Fibroblast of pulmonary artery (primary cell): Measurements from ENCODE around the gene CISD3.

Experiments
- DNase-seq: peaks from one replicate; pipeline ENCODE4 v3.0.0-alpha.2; 2010; ENCODE audit warnings: low read depth
- H3K4me3 ChIP-seq: replicated peaks from 2 replicates; pipeline ENCODE4 v1.5.1; 2011; ENCODE audit warnings: low read depth, mild to moderate bottlenecking, control low read depth, low read length, moderate library complexity
- CTCF ChIP-seq: IDR thresholded peaks from 2 replicates; pipeline ENCODE4 v1.5.1; 2011; ENCODE audit warnings: mild to moderate bottlenecking, control low read depth, low read length, inconsistent platforms; ENCODE audit errors: missing control alignments

The CISD3 gene

GRCh38 chr17:38712593-38712992 is 17.5 kb upstream of the CISD3 start:
- H3K4me3 ChIP-seq = no peak overlapping the region
- TF ChIP-seq CTCF = no peak
- no peak for DNase-seq

- no peak for DNase-seq
- no peak for TF ChIP-seq CTCF
- no peak overlapping the region for H3K4me3 ChIP-seq
Measured at GRCh38 chr17:38713456-38714075, 16.6 kb upstream of the CISD3 start.

- no peak for DNase-seq
Measured at GRCh38 chr17:38715216-38715943, 14.8 kb upstream of the CISD3 start.

GRCh38 chr17:38716368-38717005 is 13.7 kb upstream of the CISD3 start:
- TF ChIP-seq CTCF = no peak
- no peak overlapping the region for H3K4me3 ChIP-seq
- DNase-seq = no peak

More at GRCh38 chr17:38715216-38715943, 14.8 kb upstream of the CISD3 start:
- TF ChIP-seq CTCF = no peak
- H3K4me3 ChIP-seq = no peak overlapping the region

GRCh38 chr17:38717139-38717745 is 12.9 kb upstream of the CISD3 start:
- H3K4me3 ChIP-seq = no peak overlapping the region
- TF ChIP-seq CTCF = no peak

GRCh38 chr17:38719289-38719942 is 10.7 kb upstream of the CISD3 start:
- TF ChIP-seq CTCF = no peak
- H3K4me3 ChIP-seq = no peak overlapping the region
- no peak for DNase-seq

More at GRCh38 chr17:38717139-38717745, 12.9 kb upstream of the CISD3 start:
- no peak for DNase-seq
